A549 (cell line): ENCODE data around the gene ATP8A1.

Experiments
- HOXA7 ChIP-seq: fragments of 250-450 bp; sonication (Bioruptor Pico); IDR thresholded peaks from 2 replicates; pipeline ENCODE4 v1.5.0; 2020; ENCODE audit warnings: mild to moderate bottlenecking, moderate library complexity
- KDM5A ChIP-seq: fragments of 200-600 bp; sonication (generic); IDR thresholded peaks from 2 replicates; pipeline ENCODE4 v1.6.1; 2016; ENCODE audit warnings: antibody characterized with exemption, mild to moderate bottlenecking
- MAZ ChIP-seq: fragments of 150-350 bp; IDR thresholded peaks from 2 replicates; pipeline ENCODE4 v1.6.1; 2014; ENCODE audit warnings: antibody characterized with exemption, low read depth, low read length, borderline replicate concordance
- MYC ChIP-seq: IDR thresholded peaks from 2 replicates; pipeline ENCODE4 v1.6.1; 2012; ENCODE audit warnings: mild to moderate bottlenecking, inconsistent platforms, low read length, improper control_type of control experiment, borderline replicate concordance
- POLR2A ChIP-seq: IDR thresholded peaks from 2 replicates; pipeline ENCODE4 v1.6.1; 2012; ENCODE audit warnings: mild to moderate bottlenecking, low read length
- RAD21 ChIP-seq, 2 experiments: fragments of >200 bp in 1 of 2; sonication (Bioruptor Twin) in 1 of 2; formaldehyde crosslinking in 1 of 2; IDR thresholded peaks in 1 of 2; conservative IDR thresholded peaks in 1 of 2; 2 replicates in 1 of 2; 3 replicates in 1 of 2; pipeline ENCODE4 v1.6.1; 2012 to 2018; ENCODE audit warnings: inconsistent platforms in 1 of 2
- TFCP2L1 ChIP-seq: fragments of 250-450 bp; sonication (Bioruptor Pico); IDR thresholded peaks from 2 replicates; pipeline ENCODE4 v1.5.0; 2021; ENCODE audit warnings: mild to moderate bottlenecking
- TF ChIP-seq, protein P1 (sequence below): fragments of >200 bp; sonication (Bioruptor Twin); formaldehyde crosslinking; IDR thresholded peaks from 3 replicates; pipeline ENCODE4 v1.5.1; 2016
- TF ChIP-seq, protein P2 (sequence below): fragments of >200 bp; sonication (Bioruptor Twin); formaldehyde crosslinking; IDR thresholded peaks from 3 replicates; pipeline ENCODE4 v1.6.1; 2016
- TF ChIP-seq, protein P3 (sequence below): fragments of 450-650 bp; IDR thresholded peaks from 2 replicates; pipeline ENCODE4 v1.6.1; 2014; ENCODE audit warnings: antibody characterized with exemption
- TF ChIP-seq, protein P4 (sequence below): fragments of 200-600 bp; sonication (generic); IDR thresholded peaks from 2 replicates; pipeline ENCODE4 v1.6.1; 2016; ENCODE audit warnings: antibody characterized with exemption, mild to moderate bottlenecking, moderate library complexity
- TF ChIP-seq, protein P5 (sequence below): IDR thresholded peaks from 2 replicates; pipeline ENCODE4 v1.6.1; 2012

DNA sequence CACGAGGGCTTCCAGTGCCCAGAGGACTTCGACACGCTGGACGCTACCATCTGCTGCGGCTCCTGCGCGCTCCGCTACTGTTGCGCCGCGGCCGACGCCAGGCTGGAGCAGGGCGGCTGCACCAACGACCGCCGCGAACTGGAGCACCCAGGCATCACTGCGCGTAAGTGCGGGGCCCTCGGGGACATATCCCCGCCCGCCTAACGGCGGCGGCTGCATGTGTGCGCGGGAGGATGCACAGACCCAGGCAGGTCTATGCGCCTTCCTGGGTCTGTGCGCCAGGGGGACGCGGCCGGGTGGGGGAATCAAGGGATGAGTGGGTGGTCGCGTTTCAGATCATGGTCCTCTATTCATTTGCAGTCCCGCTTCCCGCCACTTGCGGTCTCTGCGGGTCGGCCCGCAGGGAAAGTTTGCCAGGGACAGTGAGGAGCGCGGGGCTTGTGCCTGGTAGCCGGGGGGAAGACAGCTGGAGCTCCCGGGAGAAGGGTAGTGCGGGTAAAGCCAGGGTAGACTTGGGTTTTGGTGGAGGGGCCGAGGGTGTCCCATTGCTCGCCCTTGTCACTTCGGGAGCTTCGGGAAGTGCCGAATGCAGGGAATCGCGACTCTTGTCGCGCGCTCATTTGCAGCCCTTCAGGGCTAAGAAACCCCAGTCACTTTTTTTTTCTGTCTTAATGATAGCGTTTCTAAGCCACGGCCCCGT, 258.6 kb downstream of the ATP8A1 start:
- TF ChIP-seq, protein P1, sequence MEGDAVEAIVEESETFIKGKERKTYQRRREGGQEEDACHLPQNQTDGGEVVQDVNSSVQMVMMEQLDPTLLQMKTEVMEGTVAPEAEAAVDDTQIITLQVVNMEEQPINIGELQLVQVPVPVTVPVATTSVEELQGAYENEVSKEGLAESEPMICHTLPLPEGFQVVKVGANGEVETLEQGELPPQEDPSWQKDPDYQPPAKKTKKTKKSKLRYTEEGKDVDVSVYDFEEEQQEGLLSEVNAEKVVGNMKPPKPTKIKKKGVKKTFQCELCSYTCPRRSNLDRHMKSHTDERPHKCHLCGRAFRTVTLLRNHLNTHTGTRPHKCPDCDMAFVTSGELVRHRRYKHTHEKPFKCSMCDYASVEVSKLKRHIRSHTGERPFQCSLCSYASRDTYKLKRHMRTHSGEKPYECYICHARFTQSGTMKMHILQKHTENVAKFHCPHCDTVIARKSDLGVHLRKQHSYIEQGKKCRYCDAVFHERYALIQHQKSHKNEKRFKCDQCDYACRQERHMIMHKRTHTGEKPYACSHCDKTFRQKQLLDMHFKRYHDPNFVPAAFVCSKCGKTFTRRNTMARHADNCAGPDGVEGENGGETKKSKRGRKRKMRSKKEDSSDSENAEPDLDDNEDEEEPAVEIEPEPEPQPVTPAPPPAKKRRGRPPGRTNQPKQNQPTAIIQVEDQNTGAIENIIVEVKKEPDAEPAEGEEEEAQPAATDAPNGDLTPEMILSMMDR: no peak
- TF ChIP-seq, protein P2, sequence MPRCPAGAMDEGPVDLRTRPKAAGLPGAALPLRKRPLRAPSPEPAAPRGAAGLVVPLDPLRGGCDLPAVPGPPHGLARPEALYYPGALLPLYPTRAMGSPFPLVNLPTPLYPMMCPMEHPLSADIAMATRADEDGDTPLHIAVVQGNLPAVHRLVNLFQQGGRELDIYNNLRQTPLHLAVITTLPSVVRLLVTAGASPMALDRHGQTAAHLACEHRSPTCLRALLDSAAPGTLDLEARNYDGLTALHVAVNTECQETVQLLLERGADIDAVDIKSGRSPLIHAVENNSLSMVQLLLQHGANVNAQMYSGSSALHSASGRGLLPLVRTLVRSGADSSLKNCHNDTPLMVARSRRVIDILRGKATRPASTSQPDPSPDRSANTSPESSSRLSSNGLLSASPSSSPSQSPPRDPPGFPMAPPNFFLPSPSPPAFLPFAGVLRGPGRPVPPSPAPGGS: no peak
- TF ChIP-seq, protein P3, sequence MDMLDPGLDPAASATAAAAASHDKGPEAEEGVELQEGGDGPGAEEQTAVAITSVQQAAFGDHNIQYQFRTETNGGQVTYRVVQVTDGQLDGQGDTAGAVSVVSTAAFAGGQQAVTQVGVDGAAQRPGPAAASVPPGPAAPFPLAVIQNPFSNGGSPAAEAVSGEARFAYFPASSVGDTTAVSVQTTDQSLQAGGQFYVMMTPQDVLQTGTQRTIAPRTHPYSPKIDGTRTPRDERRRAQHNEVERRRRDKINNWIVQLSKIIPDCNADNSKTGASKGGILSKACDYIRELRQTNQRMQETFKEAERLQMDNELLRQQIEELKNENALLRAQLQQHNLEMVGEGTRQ: no peak
- TF ChIP-seq MYC (no peak), POLR2A (no peak), RAD21 (conservative IDR thresholded peaks at IDR 0.05 in 1 of 2, IDR thresholded peaks at IDR 0.05 in 1 of 2) (no peak), KDM5A (no peak), MAZ (no peak), TFCP2L1 (CRISPR knock-in tag) (no peak), HOXA7 (CRISPR knock-in tag) (no peak)
- TF ChIP-seq, protein P4, sequence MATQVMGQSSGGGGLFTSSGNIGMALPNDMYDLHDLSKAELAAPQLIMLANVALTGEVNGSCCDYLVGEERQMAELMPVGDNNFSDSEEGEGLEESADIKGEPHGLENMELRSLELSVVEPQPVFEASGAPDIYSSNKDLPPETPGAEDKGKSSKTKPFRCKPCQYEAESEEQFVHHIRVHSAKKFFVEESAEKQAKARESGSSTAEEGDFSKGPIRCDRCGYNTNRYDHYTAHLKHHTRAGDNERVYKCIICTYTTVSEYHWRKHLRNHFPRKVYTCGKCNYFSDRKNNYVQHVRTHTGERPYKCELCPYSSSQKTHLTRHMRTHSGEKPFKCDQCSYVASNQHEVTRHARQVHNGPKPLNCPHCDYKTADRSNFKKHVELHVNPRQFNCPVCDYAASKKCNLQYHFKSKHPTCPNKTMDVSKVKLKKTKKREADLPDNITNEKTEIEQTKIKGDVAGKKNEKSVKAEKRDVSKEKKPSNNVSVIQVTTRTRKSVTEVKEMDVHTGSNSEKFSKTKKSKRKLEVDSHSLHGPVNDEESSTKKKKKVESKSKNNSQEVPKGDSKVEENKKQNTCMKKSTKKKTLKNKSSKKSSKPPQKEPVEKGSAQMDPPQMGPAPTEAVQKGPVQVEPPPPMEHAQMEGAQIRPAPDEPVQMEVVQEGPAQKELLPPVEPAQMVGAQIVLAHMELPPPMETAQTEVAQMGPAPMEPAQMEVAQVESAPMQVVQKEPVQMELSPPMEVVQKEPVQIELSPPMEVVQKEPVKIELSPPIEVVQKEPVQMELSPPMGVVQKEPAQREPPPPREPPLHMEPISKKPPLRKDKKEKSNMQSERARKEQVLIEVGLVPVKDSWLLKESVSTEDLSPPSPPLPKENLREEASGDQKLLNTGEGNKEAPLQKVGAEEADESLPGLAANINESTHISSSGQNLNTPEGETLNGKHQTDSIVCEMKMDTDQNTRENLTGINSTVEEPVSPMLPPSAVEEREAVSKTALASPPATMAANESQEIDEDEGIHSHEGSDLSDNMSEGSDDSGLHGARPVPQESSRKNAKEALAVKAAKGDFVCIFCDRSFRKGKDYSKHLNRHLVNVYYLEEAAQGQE: no peak
- TF ChIP-seq, protein P5, sequence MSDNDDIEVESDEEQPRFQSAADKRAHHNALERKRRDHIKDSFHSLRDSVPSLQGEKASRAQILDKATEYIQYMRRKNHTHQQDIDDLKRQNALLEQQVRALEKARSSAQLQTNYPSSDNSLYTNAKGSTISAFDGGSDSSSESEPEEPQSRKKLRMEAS: no peak
